ENCODE measurements around the gene MED13L.
"Not testable (repeated sequence)": the region's sequence is repeated elsewhere in the genome, so short reads cannot be mapped to it uniquely, and the experiment has no call there.

MED13L gene

GRCh38 chr12:116055895-116056607, 221.4 kb downstream of the MED13L start:
- no peak for DNase-seq (ENCODE audit: low spot score)

DNA sequence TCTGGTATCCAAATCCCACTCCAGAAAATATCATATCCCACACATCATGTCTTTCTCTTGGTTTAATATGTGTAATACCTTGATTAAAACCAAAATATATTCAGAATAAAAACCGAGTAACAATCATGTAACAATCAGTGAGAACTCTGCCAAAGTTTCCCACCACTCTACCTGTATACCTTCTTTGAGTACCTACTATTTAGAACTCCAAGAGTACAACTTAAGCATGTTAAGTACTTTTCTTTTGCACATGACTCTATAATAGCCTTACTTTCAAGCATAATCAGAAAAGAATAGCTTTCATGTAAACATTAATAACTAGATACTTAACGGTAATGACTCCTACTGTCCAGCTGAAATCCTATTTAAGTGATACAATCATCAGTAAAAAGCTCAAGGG, 223.2 kb downstream of the MED13L start:
- DNase-seq (ENCODE audit: low spot score), result no peak

GRCh38 chr12:116053479-116054200, 223.9 kb downstream of the MED13L start:
- no peak for DNase-seq (ENCODE audit: low spot score)

DNA sequence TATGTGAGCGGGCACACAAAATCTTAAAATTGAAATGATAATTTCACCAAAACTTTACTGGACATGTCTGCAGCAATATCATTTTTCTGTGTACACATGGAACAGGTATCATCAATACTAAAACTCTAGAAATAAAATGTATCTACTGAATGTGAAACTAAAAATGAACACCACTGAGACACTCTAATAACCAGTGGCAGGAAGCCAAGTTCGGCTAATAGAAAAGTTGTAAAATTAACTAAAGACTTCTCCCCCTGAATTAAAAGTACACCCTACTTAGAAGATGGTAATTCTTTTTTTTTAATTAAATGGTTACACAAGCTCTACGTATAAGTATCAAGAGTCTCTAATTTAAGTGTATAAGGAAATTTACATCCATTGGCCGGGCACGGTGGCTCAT, 227.2 kb downstream of the MED13L start:
- no peak for DNase-seq (ENCODE audit: low spot score)

- no peak for DNase-seq (ENCODE audit: low spot score)
Measured at GRCh38 chr12:116048879-116049278, 228.6 kb downstream of the MED13L start.

DNA sequence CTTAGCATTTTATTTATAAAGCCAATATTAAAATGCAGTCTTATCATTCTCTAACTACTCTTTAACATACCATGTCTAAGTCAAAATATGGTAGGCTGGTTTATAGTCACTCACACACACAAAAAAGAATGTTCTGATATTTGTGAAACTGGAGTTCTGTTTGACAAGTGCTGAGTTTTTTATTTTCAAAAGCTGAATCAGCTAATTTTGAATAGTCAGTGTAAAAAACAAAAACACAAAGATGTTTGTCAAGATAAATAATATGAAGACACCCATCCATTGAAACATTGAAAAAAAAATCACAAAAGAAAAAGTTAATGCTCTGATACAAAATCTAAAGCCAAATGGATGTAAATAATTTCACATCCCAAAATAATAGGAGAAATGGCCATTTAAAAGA, 231.5 kb downstream of the MED13L start:
- DNase-seq (ENCODE audit: low spot score), result no peak

DNA sequence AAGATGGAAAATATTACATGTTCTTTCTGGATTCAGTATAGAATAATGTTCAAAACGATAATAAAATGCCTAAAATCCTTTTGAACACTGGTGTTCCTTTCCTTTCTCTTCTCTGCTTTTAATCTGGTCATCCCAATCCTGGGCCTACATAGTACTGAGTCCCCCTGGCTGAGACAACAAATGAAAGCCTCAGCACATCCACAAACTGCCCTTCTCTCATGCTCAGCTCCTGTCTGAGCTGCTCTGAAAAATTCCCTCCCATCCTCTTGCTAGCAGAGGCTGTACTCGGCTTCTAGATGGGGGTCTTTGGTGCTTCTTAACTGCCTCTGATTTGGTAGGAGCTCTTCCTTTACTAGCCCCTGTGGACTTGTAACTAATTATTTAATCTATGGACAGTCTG, 232.3 kb downstream of the MED13L start:
- DNase-seq (ENCODE audit: low spot score), result no peak

GRCh38 chr12:116043659-116044535, 233.6 kb downstream of the MED13L start:
- DNase-seq (ENCODE audit: low spot score), result no peak

DNA sequence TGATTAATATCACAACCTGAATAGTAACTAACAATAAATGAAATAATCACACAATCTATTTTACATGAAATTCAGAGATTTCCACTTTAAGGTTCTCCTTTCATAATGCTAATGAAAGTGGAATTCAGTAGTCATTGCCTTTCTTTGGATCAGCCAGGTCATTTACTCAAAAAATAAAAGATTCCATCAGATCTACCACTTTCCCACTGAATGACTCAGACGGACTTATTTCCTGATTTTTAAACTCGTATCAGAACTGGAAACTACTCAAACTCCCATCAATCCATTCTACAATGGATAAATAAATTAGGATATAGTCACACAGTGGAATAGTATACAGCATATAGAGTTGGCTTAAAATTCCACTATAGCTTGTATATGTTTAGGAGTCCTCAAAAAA, 237.1 kb downstream of the MED13L start:
- DNase-seq (ENCODE audit: low spot score), result no peak

DNA sequence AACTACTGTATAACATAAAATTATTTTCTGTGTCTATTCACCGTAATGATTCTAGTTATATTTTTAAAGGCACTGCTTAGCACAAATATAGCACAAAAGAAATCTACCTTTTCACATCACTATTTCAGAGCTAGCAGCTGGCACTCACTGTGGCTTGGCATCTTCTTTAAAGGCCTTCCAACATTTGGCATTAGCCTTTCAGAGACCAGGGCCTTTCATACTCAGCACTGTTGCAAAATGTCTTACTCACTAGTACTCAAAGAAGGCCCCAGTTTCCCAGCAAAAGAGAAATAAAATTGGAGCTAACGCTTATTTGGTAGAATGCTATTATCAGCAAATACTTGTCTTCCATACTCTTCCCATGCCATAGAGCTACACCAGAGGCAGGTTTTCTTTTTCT, 238.4 kb downstream of the MED13L start:
- DNase-seq (ENCODE audit: low spot score), result no peak

DNA sequence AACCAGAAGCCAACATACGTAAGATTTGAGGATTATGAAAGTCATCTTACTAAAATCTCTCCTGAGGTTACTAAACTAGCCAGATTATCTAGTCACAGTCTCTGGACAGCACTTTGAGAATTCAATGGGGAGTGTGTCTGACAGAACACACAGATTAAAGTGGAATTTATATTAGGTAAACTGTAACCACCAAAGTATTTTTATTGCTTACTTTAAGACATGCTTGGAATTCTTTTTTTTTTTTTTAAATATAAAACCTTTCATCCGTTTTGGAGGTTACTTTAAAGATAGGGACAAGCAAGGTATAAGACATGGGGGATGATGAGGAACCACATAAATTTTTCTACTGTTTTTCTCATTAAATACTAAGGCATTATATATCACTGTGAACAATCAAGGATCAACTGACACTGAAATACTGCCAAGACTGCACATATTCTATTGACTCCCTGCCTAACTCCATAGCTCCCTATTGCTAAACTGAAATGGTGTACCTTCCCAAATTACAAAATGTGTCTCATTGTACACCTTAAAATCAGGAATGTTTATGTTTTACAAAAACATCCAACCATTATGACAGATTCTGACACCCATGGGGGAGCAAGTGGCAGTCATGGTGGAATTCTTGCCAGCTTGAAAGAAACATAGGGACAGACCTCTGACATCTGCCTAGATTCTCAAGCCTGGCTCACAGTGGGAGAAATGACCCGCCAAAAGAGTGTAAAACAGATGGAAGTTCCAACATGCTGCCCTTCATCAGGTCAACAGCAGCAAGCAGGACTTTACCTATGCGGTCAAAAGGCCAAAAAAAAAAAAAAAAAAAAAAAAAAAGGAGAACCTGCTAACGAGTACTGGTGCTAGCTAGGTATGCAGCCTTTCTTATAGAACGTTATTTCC, 239.3 kb downstream of the MED13L start:
- DNase-seq (ENCODE audit: low spot score), result no peak

DNA sequence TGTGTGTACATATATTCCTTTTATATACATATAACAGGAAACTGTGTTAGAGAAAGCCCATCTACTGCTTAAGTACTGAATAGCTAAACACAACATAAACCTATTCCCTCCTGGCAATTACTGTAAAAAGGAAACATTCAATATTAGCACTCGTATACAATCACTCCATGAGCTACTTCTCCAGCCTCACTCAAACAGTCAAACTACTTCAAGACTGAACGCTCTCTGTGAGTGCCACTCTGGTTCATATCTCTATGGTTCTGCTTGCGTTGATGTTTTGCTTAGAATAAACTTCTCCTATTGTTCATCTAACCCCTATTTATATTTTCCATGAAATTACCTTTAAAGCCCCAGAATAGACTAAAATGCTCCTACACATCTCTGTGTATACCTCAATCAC, 243.7 kb downstream of the MED13L start:
- no peak for DNase-seq (ENCODE audit: low spot score)

DNA sequence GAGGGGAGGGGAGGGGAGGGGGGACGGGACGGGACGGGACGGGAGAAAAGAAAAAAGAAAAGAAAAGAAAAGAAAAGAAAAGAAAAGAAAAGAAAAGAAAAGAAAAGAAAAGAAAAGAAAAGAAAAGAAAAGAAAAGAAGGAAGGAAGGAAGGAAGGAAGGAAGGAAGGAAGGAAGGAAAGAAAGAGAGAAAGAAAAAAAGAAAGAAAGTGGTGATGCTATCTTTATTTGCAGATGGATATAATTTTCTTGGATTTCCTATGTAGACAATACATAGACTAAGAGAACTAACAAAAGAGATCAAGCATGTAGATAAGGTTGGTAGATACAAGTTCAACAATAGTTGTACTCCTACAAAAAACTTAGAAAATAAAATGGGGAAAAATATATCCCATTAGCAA, 245.9 kb downstream of the MED13L start:
- DNase-seq (ENCODE audit: low spot score), result not testable (repeated sequence)

- DNase-seq (ENCODE audit: low spot score), result no peak
Measured at GRCh38 chr12:116028619-116029018, 248.9 kb downstream of the MED13L start.

DNA sequence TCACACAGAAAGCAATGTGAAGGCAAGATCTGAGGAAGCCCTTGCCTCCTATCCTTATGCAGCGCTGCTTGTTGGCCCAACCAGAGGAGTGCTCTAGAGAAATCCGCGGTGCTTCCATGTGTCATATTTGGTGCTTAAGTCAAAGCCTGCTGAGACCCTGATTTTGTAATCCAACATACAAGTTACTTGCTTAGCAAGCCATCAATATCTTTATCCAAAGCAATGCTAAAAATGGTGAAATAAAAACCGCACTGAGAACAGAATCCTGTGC, 250.0 kb downstream of the MED13L start:
- no peak for DNase-seq (ENCODE audit: low spot score)

GRCh38 chr12:116026768-116027550, 250.5 kb downstream of the MED13L start:
- DNase-seq (ENCODE audit: low spot score), result no peak

GRCh38 chr12:116026346-116026745, 251.1 kb downstream of the MED13L start:
- DNase-seq (ENCODE audit: low spot score), result no peak

DNA sequence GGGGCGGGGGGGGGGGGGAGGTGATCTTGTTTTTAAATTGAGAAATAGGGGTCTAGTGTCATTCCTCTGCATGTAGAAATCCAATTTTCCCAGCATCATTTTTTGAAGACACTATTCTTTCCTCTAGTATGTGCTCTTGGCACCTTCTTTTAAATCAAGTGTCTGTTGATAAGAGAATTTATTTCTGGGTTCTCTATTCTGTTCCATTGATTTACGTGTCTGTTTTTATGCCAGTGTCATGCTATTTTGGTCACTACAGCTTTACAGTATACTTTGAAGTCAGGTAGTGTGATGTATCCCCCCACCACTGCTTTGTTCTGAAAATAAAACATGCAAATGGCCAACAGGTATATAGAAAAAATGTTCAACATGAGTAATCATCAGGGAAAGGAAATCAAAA, 252.7 kb downstream of the MED13L start:
- no peak for DNase-seq (ENCODE audit: low spot score)

DNA sequence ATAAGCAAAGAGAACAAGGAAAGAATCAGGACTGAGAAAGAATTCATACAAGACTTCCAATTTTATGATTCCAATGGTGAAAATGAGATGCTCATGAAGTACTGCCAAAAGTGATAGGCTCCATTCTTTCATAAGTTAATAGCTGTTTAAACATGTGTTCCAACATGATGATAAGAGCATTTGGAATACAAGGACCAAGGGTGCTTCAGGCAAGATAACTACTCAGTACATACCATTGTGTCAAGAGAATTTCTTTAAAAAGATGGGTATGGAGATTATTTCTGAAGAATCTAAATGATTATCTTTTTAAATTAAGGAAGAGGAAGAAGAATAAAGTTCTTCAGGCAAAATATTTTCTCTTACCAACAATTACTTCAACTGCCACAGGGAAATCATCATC, 258.1 kb downstream of the MED13L start:
- no peak for DNase-seq (ENCODE audit: low spot score)

DNA sequence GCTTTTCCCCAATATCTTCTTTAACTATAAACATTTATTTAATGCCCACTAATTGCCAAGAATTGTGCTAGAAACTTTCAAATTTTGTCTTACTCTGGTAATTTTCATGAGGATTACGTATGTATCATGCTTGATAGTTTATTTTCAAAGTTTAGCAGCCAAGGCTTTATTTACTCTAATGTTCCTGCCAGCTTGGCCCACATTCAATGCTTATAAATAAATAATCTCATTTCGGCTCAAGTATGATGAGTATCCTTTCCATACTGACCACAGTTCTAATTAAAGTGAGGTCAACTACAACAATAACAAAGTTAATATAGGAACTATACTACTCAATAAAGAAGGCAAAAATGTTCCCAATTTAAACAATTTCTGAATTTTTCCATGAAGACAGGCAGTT, 259.2 kb downstream of the MED13L start:
- DNase-seq (ENCODE audit: low spot score), result no peak

DNA sequence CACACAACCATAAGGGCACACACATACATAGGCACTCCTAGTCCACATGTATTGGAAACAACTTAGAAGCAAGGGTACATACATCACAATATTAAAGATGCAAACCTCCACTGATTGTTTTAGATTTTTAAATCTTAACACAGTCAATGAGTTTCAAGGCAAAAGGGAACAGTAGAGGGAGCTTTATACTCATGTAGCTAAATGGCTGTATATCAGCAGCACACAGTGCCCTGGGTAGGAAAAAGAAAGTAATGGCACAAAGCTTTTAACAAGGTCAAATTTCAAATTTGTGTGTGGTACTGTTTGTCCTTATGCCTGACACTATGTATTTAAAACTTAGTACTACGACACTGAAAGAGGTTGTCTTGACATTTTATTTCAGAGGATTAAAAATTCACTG, 262.0 kb downstream of the MED13L start:
- DNase-seq (ENCODE audit: low spot score), result no peak

Measured in left forelimb (tissue), 1 donor.